Mammary epithelial cell (primary cell): ENCODE data around the gene PEA15.

Experiments
- EZH2 ChIP-seq: IDR thresholded peaks from 2 replicates; pipeline ENCODE4 v1.6.1; 2012; ENCODE audit warnings: low read length, inconsistent platforms, borderline replicate concordance
- TF ChIP-seq, protein P1 (sequence below), 2 donors: IDR thresholded peaks in 1 of 2; conservative IDR thresholded peaks in 1 of 2; 2 replicates each; pipeline ENCODE4 v1.5.1; 2011 to 2012; ENCODE audit warnings: inconsistent platforms in 2 of 2, low read length in 2 of 2, mild to moderate bottlenecking in 2 of 2, control low read depth in 1 of 2, low read depth in 1 of 2; ENCODE audit not compliant: insufficient read depth in 1 of 2; ENCODE audit errors: extremely low read depth in 1 of 2

DNA sequence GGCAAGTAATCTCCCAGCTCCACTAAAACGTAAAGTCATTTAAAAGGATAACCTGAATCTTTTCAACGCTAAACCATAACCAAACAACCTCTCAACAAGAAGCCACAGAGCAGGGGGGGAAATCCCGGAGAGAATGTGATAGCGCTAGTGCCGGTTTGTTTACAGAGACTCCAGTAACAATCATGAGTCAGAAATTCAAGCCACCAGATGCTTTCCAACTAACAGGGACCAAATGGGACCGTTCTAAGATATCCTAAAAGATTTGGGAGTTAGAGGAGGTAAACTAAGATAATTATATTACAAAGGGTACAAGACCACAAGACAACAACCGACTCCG is 56.3 kb downstream of the PEA15 start:
- TF ChIP-seq, protein P1, sequence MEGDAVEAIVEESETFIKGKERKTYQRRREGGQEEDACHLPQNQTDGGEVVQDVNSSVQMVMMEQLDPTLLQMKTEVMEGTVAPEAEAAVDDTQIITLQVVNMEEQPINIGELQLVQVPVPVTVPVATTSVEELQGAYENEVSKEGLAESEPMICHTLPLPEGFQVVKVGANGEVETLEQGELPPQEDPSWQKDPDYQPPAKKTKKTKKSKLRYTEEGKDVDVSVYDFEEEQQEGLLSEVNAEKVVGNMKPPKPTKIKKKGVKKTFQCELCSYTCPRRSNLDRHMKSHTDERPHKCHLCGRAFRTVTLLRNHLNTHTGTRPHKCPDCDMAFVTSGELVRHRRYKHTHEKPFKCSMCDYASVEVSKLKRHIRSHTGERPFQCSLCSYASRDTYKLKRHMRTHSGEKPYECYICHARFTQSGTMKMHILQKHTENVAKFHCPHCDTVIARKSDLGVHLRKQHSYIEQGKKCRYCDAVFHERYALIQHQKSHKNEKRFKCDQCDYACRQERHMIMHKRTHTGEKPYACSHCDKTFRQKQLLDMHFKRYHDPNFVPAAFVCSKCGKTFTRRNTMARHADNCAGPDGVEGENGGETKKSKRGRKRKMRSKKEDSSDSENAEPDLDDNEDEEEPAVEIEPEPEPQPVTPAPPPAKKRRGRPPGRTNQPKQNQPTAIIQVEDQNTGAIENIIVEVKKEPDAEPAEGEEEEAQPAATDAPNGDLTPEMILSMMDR (conservative IDR thresholded peaks at IDR 0.05 in 1 of 2, IDR thresholded peaks at IDR 0.05 in 1 of 2; ENCODE audit: extremely low read depth in 1 of 2, insufficient read depth in 1 of 2, low read depth in 1 of 2, low read length in 2 of 2) = no peak
- TF ChIP-seq EZH2 = no peak
